SK-N-SH (cell line): ENCODE data around the gene CLTCL1.

Source experiments
- MXI1 ChIP-seq: IDR thresholded peaks from 2 replicates; pipeline ENCODE4 v1.6.1; 2012; ENCODE audit warnings: mild to moderate bottlenecking, low read depth, low read length, improper control_type of control experiment
- RAD21 ChIP-seq: IDR thresholded peaks from 2 replicates; pipeline ENCODE4 v1.6.1; 2012; ENCODE audit warnings: mild to moderate bottlenecking, low read length
- RXRA ChIP-seq: IDR thresholded peaks from 2 replicates; pipeline ENCODE4 v1.4.0; 2012; ENCODE audit warnings: low read depth, mild to moderate bottlenecking, borderline replicate concordance
- TAF1 ChIP-seq: IDR thresholded peaks from 2 replicates; pipeline ENCODE4 v1.6.1; 2012; ENCODE audit warnings: low read depth, mild to moderate bottlenecking, low read length, moderate library complexity, borderline replicate concordance
- TEAD4 ChIP-seq: IDR thresholded peaks from 2 replicates; pipeline ENCODE4 v1.4.0; 2012; ENCODE audit warnings: mild to moderate bottlenecking, borderline replicate concordance; ENCODE audit not compliant: insufficient read depth
- TF ChIP-seq, protein P1 (sequence below): fragments of 200-600 bp; sonication (generic); IDR thresholded peaks from 2 replicates; pipeline ENCODE4 v1.6.1; 2017; ENCODE audit warnings: antibody characterized with exemption, mild to moderate bottlenecking, moderate library complexity
- TF ChIP-seq, protein P2 (sequence below): IDR thresholded peaks from 2 replicates; pipeline ENCODE4 v1.4.0; 2012; ENCODE audit warnings: low read depth

DNA sequence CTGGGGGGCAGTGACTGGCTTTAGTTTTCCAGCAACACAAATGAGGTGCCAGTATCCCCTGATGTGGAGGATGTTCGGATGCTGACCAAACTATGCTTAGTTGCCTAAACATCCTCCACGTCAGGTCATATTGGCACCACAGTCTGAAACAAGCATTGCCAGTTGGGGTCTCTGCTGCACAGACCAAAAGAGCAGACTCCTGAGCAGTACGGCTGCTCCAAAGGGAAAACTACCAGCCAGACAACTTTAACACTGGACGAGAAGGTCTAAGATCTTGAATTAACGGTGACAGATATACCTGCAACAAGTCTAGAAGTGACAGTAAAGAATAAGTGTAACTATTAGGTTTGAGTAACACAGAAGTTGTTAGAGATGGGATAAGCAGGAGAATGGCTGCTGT lies 40.5 kb upstream of the CLTCL1 start:
- TF ChIP-seq, protein P1, sequence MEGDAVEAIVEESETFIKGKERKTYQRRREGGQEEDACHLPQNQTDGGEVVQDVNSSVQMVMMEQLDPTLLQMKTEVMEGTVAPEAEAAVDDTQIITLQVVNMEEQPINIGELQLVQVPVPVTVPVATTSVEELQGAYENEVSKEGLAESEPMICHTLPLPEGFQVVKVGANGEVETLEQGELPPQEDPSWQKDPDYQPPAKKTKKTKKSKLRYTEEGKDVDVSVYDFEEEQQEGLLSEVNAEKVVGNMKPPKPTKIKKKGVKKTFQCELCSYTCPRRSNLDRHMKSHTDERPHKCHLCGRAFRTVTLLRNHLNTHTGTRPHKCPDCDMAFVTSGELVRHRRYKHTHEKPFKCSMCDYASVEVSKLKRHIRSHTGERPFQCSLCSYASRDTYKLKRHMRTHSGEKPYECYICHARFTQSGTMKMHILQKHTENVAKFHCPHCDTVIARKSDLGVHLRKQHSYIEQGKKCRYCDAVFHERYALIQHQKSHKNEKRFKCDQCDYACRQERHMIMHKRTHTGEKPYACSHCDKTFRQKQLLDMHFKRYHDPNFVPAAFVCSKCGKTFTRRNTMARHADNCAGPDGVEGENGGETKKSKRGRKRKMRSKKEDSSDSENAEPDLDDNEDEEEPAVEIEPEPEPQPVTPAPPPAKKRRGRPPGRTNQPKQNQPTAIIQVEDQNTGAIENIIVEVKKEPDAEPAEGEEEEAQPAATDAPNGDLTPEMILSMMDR, result no peak
- TF ChIP-seq, protein P2, sequence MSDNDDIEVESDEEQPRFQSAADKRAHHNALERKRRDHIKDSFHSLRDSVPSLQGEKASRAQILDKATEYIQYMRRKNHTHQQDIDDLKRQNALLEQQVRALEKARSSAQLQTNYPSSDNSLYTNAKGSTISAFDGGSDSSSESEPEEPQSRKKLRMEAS, result no peak
- TF ChIP-seq MXI1 (no peak), TEAD4 (no peak), RAD21 (no peak), RXRA (no peak), TAF1 (no peak)
